ENCODE data around the gene LITAFD. TPM values are rescaled to one million over a fixed set of nuclear protein-coding genes. Genes with fewer than 3 reads are reported as not detected.
A peak's percentile ranks its signal among the peaks of the same experiment; 100 is the strongest.

LITAFD gene
- total and polyA plus RNA-seq, 10 of the 15 experiments (the other 5 are each of a cell fraction or from before 2014, with no cell fraction given) = not detected

DNA sequence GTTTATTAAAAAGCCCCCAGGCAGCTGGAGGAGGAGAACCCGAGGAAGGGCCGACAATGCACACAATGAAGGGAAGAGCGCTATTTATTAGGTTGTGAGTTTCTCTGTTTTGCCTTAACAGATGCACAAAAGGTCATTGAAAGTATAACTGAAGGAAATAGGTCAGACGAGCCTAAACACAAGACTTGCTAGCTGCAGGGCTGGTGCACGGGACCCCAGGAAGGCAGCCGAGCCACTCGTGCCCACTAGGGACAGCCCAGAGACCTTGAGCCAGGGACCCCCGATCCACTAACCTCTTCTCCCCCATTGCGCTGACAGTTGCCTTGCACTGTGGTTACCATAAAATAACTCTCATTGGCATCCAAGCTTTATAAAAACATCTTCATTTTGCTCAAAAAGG is 11.3 kb downstream of the LITAFD start:
- H3K4me2 ChIP-seq (ENCODE audit: control insufficient read depth, insufficient read depth) = peak overlapping the region; percentile 94; the same call in 1 of the 2 replicates
- H3K9me3 ChIP-seq (replicated peaks; ENCODE audit: control insufficient read depth, insufficient read depth, low read length) = peaks cover 3% of the 10 kb centered on the region; the same call in 2 of the 3 replicates
- no peaks in the 10 kb centered on the region for H4K20me1 ChIP-seq (ENCODE audit: control insufficient read depth, insufficient read depth)
- H3K4me1 ChIP-seq (ENCODE audit: control insufficient read depth, insufficient read depth, low read length) = peaks cover 49% of the 10 kb centered on the region
- in situ Hi-C loops (cut with MboI) = no loop called here
- no peak overlapping the region for H2AFZ ChIP-seq (ENCODE audit: control insufficient read depth, low read depth, low read length)
- no peak for DNase-seq (ENCODE audit: low read depth, low spot score)
- H3K36me3 ChIP-seq (ENCODE audit: control insufficient read depth in 2 of 2, insufficient read depth in 2 of 2, low read length in 1 of 2) = peaks cover 36 to 45% of the 10 kb centered on the region in 2 experiments
- WGBS (ENCODE audit: insufficient coverage, insufficient replicate concordance, low lambda C conversion rate, missing lambda C conversion rate) = 94% methylated on average over 9 of the region's 9 CpGs
- H3K9ac ChIP-seq (ENCODE audit: control insufficient read depth, insufficient read depth, low read length) = no peak overlapping the region
- intact Hi-C loops (cut with micrococcal nuclease; ENCODE audit: unreplicated experiment) = loop anchor here (5.0 kb wide), 1 partner anchor 96 kb away; the partner anchor contains the start of genes PMM2 and TMEM186
- ATAC-seq = no peak
- CTCF ChIA-PET = interaction anchor here (0.5 to 4.4 kb wide), 9 partner anchors 10 to 241 kb away, joined by 3 to 43 read pairs (median 3); no protein-coding TSS in a partner anchor
- no TSS peak for BruUV-seq (replicated peaks)
- SMC1A ChIA-PET (ENCODE audit: uncharacterized antibody, unreplicated experiment) = interaction anchor here (0.7 to 3.9 kb wide), 8 partner anchors 25 to 246 kb away, joined by 3 to 16 read pairs (median 4); partner anchors contain the start of gene CARHSP1
- H3K27ac ChIP-seq (ENCODE audit: control insufficient read depth, insufficient read depth) = peak overlapping the region; percentile 95
- POLR2A ChIA-PET = interaction anchor here (0.7 to 0.9 kb wide), 3 partner anchors 9 to 68 kb away, joined by 3 read pairs; no protein-coding TSS in a partner anchor
- RAD21 ChIA-PET (ENCODE audit: unreplicated experiment) = interaction anchor here (1.0 to 4.4 kb wide), 8 partner anchors 22 to 241 kb away, joined by 3 to 30 read pairs (median 6); partner anchors contain the start of gene CARHSP1
- peak overlapping the region; percentile 50; the same call in 1 of the 2 replicates for H3K4me3 ChIP-seq
- H3K79me2 ChIP-seq (ENCODE audit: control insufficient read depth, insufficient read depth, low read length) = peaks cover 10% of the 10 kb centered on the region
- no peaks in the 10 kb centered on the region for H3K27me3 ChIP-seq (replicated peaks in 1 of 2; ENCODE audit: control insufficient read depth in 2 of 2, insufficient read depth in 2 of 2, low read length in 1 of 2)
- TF ChIP-seq BHLHE40 (IDR thresholded peaks at IDR 0.05; ENCODE audit: borderline replicate concordance in 1 of 2, low read depth in 2 of 2, low read length in 1 of 2) (peak in 1 of 2 experiments; percentile 4; a peak in 1 of 4 replicates), TBL1XR1 (IDR thresholded peaks at IDR 0.05; ENCODE audit: low read depth, low read length) (no peak), ZNF622 (IDR thresholded peaks at IDR 0.05) (no peak)
- no peak for FAIRE-seq

GRCh38 chr16:8893976-8894690 is 12.0 kb downstream of the LITAFD start:
- Histone ChIP-seq H3K36me3 (ENCODE audit: control insufficient read depth in 2 of 2, insufficient read depth in 2 of 2, low read length in 1 of 2) (peaks cover 40 to 52% of the 10 kb centered on the region in 2 experiments), H3K9me3 (replicated peaks; ENCODE audit: control insufficient read depth, insufficient read depth, low read length) (peaks cover 3% of the 10 kb centered on the region; the same call in 2 of the 3 replicates), H3K79me2 (ENCODE audit: control insufficient read depth, insufficient read depth, low read length) (peaks cover 10% of the 10 kb centered on the region), H2AFZ (ENCODE audit: control insufficient read depth, low read depth, low read length) (no peak overlapping the region), H3K27ac (ENCODE audit: control insufficient read depth, insufficient read depth) (peak overlapping the region; percentile 95), H3K9ac (ENCODE audit: control insufficient read depth, insufficient read depth, low read length) (no peak overlapping the region), H3K27me3 (replicated peaks in 1 of 2; ENCODE audit: control insufficient read depth in 2 of 2, insufficient read depth in 2 of 2, low read length in 1 of 2) (no peaks in the 10 kb centered on the region), H3K4me1 (ENCODE audit: control insufficient read depth, insufficient read depth, low read length) (peaks cover 49% of the 10 kb centered on the region), H4K20me1 (ENCODE audit: control insufficient read depth, insufficient read depth) (no peaks in the 10 kb centered on the region), H3K4me2 (ENCODE audit: control insufficient read depth, insufficient read depth) (peak overlapping the region; percentile 94; the same call in 1 of the 2 replicates), H3K4me3 (no peak overlapping the region)
- FAIRE-seq (no peak), DNase-seq (ENCODE audit: low read depth, low spot score) (no peak), ATAC-seq (no peak)
- in situ Hi-C loops (cut with MboI) = no loop called here
- CTCF ChIA-PET = interaction anchor here (0.5 to 4.4 kb wide), 6 partner anchors 9 to 241 kb away, joined by 3 to 43 read pairs (median 4); no protein-coding TSS in a partner anchor
- RAD21 ChIA-PET (ENCODE audit: unreplicated experiment) = interaction anchor here (1.0 to 4.4 kb wide), 5 partner anchors 23 to 240 kb away, joined by 3 to 30 read pairs (median 4); partner anchors contain the start of gene CARHSP1
- WGBS (ENCODE audit: insufficient coverage, insufficient replicate concordance, low lambda C conversion rate, missing lambda C conversion rate) = 66% methylated on average over 14 of the region's 14 CpGs
- intact Hi-C loops (cut with micrococcal nuclease; ENCODE audit: unreplicated experiment) = loop anchor here (5.0 kb wide), 1 partner anchor 97 kb away; the partner anchor contains the start of genes PMM2 and TMEM186
- no TSS peak for BruUV-seq (replicated peaks)
- SMC1A ChIA-PET (ENCODE audit: uncharacterized antibody, unreplicated experiment) = interaction anchor here (0.6 to 3.9 kb wide), 6 partner anchors 34 to 245 kb away, joined by 3 to 16 read pairs (median 4); no protein-coding TSS in a partner anchor
- POLR2A ChIA-PET = interaction anchor here (0.9 kb wide), 1 partner anchor 68 kb away, joined by 3 read pairs; no protein-coding TSS in a partner anchor
- TF ChIP-seq ZNF384 (IDR thresholded peaks at IDR 0.05; ENCODE audit: borderline replicate concordance, low read depth, low read length) = no peak
- TF ChIP-seq STAT1 (conservative IDR thresholded peaks at IDR 0.05) = no peak
- no peak for TF ChIP-seq ASH2L (IDR thresholded peaks at IDR 0.05; ENCODE audit: borderline replicate concordance, low read depth)
- no peak for TF ChIP-seq ATF2 (IDR thresholded peaks at IDR 0.05; ENCODE audit: low read length)
- TF ChIP-seq, protein P1, sequence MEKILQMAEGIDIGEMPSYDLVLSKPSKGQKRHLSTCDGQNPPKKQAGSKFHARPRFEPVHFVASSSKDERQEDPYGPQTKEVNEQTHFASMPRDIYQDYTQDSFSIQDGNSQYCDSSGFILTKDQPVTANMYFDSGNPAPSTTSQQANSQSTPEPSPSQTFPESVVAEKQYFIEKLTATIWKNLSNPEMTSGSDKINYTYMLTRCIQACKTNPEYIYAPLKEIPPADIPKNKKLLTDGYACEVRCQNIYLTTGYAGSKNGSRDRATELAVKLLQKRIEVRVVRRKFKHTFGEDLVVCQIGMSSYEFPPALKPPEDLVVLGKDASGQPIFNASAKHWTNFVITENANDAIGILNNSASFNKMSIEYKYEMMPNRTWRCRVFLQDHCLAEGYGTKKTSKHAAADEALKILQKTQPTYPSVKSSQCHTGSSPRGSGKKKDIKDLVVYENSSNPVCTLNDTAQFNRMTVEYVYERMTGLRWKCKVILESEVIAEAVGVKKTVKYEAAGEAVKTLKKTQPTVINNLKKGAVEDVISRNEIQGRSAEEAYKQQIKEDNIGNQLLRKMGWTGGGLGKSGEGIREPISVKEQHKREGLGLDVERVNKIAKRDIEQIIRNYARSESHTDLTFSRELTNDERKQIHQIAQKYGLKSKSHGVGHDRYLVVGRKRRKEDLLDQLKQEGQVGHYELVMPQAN (conservative IDR thresholded peaks at IDR 0.05) = no peak
- TF ChIP-seq TCF7 (IDR thresholded peaks at IDR 0.05; ENCODE audit: borderline replicate concordance) = no peak
